Aorta (tissue), 5 donors: Measurements from ENCODE around the gene E2F3. TPM values are rescaled to one million over a fixed set of nuclear protein-coding genes. Genes with fewer than 3 reads are reported as not detected.

Source experiments
- ATAC-seq: fragments of 200-7000 bp; cut with Tn5 transposase; one replicate; pipeline ENCODE4 v1.9.1; 2022; ENCODE audit warnings: moderate library complexity; ENCODE audit not compliant: low FRiP score
- DNase-seq, 2 donors: peaks; one replicate each; pipeline ENCODE4 v3.0.0-alpha.2; 2020
- H3K27ac ChIP-seq, 2 donors: one replicate each; pipeline ENCODE4 v1.5.1; 2013; ENCODE audit warnings: low read length in 2 of 2, mild to moderate bottlenecking in 2 of 2, moderate library complexity in 2 of 2, control low read depth in 1 of 2, inconsistent platforms in 1 of 2, low read depth in 1 of 2
- H3K27me3 ChIP-seq, 2 donors: one replicate each; pipeline ENCODE4 v1.6.1; 2013; ENCODE audit warnings: control low read depth in 1 of 2, low read length in 1 of 2, mild to moderate bottlenecking in 1 of 2, moderate library complexity in 1 of 2; ENCODE audit not compliant: insufficient read depth in 2 of 2, control insufficient read depth in 1 of 2
- H3K36me3 ChIP-seq, 2 donors: one replicate each; pipeline ENCODE4 v1.6.1; 2013; ENCODE audit warnings: control low read depth in 1 of 2, low read length in 1 of 2, mild to moderate bottlenecking in 1 of 2; ENCODE audit not compliant: insufficient read depth in 2 of 2, control insufficient read depth in 1 of 2
- H3K4me1 ChIP-seq, 2 donors: one replicate each; pipeline ENCODE4 v1.6.1; 2013; ENCODE audit warnings: low read length in 2 of 2, control low read depth in 1 of 2, mild to moderate bottlenecking in 1 of 2, moderate library complexity in 1 of 2; ENCODE audit not compliant: insufficient read depth in 2 of 2, control insufficient read depth in 1 of 2
- H3K4me3 ChIP-seq, 2 donors: one replicate each; pipeline ENCODE4 v1.5.1; 2013; ENCODE audit warnings: low read length in 2 of 2, control low read depth in 1 of 2, mild to moderate bottlenecking in 1 of 2
- H3K9me3 ChIP-seq: one replicate; pipeline ENCODE4 v1.6.1; 2013; ENCODE audit warnings: mild to moderate bottlenecking, low read length; ENCODE audit not compliant: control insufficient read depth
- WGBS, 2 donors: extraction: QIAGEN DNeasy Blood & Tissue Kit; methylation state at CpG; one replicate each; pipeline ENCODE4 v1.1.7; 2013; 5-methylcytosine and 5-hydroxymethylcytosine counted together
- intact Hi-C, 2 donors: fragments of 100-400 bp; cut with DNase I; formaldehyde crosslinking; loops; one replicate each; pipeline versions ENCODE4 v1.14.2 to v1.15.0; 2022
- long read RNA-seq, 2 donors: library from polyadenylated mRNA; unstranded; transcript quantifications; one replicate each; pipeline ENCODE4 v2.0.0, GENCODE V29; 2020 to 2021
- polyA plus RNA-seq, 2 donors: library from polyadenylated mRNA; stranded (reverse); fragments of 200-250 nt; gene quantifications; one replicate each; pipeline ENCODE4 v1.2.3, GENCODE V29; 2013
- total RNA-seq, 2 donors: library from RNA; stranded (reverse); fragmentation: NEBNext Ultra II Directional; extraction: Animal tissue kit (Norgen Biotek cat#: 25700); gene quantifications; one replicate each; pipeline ENCODE4 v1.2.1, GENCODE V29; 2021
- donor health status: healthy with polysubstance abuse.
- donor health status: Bipolar disorder and iron deficiency.
- donor health status: DM: no; HTN: no; CAD: no.
- donor health status: DM: no; HTN: no; CAD: no.
- donor health status: DM: yes; HTN: yes; CAD: no.

E2F3 gene
- total RNA-seq = 10 to 100 TPM; 12.7 to 15.5 TPM
- polyA plus RNA-seq = 1 to 10 TPM; 3.3 to 7.6 TPM
- long read RNA-seq, donor 1, full-length matches to known transcripts = 2 of 14 reads
- long read RNA-seq, donor 1, partial matches to known transcripts = 0 of 14 reads
- long read RNA-seq, donor 1, other reads (novel, unspliced or antisense) = 12 of 14 reads
- long read RNA-seq, donor 2, partial matches to known transcripts = 0 of 6 reads
- long read RNA-seq, donor 2, other reads (novel, unspliced or antisense) = 6 of 6 reads

DNA sequence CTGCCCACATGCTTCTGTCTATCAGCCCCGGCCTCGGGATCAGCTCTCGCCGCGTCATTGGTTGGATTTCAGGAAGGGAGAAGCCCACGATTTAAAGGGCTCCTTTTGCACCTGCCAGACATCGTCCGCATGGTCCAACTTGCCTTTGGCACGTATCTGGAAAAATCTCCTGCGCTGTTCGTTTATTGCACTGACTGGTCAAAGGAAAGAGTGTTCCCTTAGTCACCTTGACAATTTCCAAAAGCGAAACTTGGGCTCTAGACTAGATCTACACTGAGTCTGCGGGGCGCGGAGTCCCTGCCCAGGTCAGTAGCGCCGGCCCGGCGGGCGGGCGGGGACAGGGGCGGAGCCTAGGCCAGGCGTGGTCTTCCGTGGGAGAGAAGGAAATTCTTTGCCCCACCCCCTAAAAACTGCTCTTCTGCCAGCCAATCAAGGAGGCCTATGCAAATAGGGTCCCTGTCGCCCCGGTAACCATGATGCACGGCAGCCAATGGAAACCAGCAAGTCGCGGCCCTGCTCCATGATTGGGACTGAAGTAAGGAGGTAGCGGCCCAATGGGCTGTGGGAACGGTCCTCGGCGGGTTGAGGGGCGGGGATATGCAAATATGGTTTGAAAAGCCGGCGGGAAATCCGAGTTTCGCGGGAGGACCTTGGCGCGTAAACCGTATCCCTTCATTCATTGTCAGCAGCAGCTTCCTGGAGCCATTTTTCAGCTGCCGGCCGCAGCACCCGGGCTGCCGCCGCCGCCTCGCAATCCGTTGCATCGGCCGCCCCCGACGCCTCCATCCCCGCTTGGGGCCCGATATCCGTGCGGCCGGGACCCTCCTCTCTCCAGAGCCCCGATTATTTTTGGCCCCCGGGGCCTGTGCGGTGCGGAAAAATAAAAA is at the start of gene E2F3:
E2F3 (plus strand) TSS at position 675 of the 887 bp plus-strand sequence. CDS start 354 bp downstream, outside the sequence.
- H3K27ac ChIP-seq = peak within 1 kb of the TSS; percentile 4 to 47
- peak within 1 kb of the TSS; percentile 92 to 94 for H3K4me3 ChIP-seq
- H3K36me3 ChIP-seq = no peaks in the 10 kb centered on the region
- WGBS, 2 donors = 0% methylated on average over 63 of the region's 63 CpGs
- DNase-seq = peak; percentile 99 to 100
- no peaks in the 10 kb centered on the region for H3K27me3 ChIP-seq
- ATAC-seq = peak; percentile 97
- H3K9me3 ChIP-seq = peaks cover 2% of the 10 kb centered on the region
- no peaks in the 10 kb centered on the region for H3K4me1 ChIP-seq
- intact Hi-C loops = loop anchor here (2.0 to 5.0 kb wide), 6 partner anchors 36 to 127 kb away; no protein-coding TSS in a partner anchor

DNA sequence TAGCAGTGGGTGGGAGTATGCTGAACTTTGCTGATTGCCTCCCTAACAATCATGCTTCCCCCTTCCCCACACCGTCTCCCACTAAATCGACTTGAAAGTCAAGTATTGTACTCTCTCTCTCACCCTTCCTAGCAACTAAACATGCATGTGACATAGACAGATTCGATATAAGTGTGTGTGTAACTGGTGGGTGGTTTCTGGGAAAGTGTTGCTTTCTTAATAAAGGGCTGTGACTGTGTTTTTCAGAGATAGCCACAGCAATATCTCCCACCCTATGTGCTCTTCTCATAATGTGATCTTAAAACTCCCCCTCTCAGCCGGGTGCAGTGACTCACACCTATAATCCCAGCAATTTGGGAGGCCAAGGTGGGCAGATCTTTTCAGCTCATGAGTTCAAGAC is 49.3 kb upstream of the E2F3 start:
- intact Hi-C loops = no loop called here
- Histone ChIP-seq H3K27me3 (no peaks in the 10 kb centered on the region), H3K27ac (no peak overlapping the region), H3K4me1 (no peaks in the 10 kb centered on the region), H3K9me3 (peaks cover 7% of the 10 kb centered on the region), H3K4me3 (no peak overlapping the region), H3K36me3 (no peaks in the 10 kb centered on the region)
- DNase-seq (no peak), ATAC-seq (no peak)
- 70 to 76% methylated on average over 4 of the region's 4 CpGs for WGBS, 2 donors

GRCh38 chr6:20353134-20353533 is 48.5 kb upstream of the E2F3 start:
- H3K27ac ChIP-seq = no peak overlapping the region
- no peak for ATAC-seq
- peaks cover 7% of the 10 kb centered on the region for H3K9me3 ChIP-seq
- no peaks in the 10 kb centered on the region for H3K36me3 ChIP-seq
- 90 to 91% methylated on average over 5 of the region's 5 CpGs for WGBS, 2 donors
- no peak for DNase-seq
- intact Hi-C loops = no loop called here
- H3K4me1 ChIP-seq = no peaks in the 10 kb centered on the region
- no peak overlapping the region for H3K4me3 ChIP-seq
- no peaks in the 10 kb centered on the region for H3K27me3 ChIP-seq

- Histone ChIP-seq H3K27ac (no peak overlapping the region), H3K27me3 (no peaks in the 10 kb centered on the region), H3K4me3 (no peak overlapping the region), H3K4me1 (no peaks in the 10 kb centered on the region), H3K36me3 (no peaks in the 10 kb centered on the region), H3K9me3 (peaks cover 7% of the 10 kb centered on the region)
- intact Hi-C loops = no loop called here
- ATAC-seq (no peak), DNase-seq (no peak)
- 80 to 83% methylated on average over 3 of the region's 3 CpGs for WGBS, 2 donors
Observed at GRCh38 chr6:20354366-20354765, 47.3 kb upstream of the E2F3 start.

DNA sequence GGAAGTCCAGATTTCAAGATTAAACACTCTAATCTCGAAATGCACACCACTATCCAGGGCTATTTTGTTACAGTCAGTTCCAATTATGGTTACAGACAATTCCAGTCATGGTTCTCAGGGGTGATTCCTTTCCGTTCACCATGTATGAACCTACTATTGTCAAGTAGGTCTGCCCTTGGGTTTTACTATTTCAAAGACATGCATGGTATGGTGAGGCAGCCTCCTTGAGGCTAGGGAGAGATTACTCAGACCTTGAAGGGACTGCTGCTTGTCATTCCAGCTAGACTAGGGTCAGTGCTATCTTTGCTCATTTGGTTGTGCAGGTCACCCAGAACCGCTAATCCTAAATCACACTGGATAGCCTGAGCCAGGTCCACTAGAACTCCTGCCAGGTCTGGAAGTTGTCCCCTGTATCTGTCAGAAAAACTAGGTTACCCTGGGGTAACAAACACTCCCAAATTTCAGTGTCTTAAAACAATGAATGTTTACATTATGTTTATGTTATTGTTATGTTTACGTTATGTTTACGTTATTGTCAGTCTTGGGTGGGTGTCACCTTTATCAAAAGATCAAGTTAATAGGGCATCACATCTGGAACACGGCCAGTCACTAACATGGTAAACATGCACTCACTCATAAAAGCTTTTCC is 41.1 kb upstream of the E2F3 start:
- no peak overlapping the region for H3K27ac ChIP-seq
- no peaks in the 10 kb centered on the region for H3K4me1 ChIP-seq
- no peak overlapping the region for H3K4me3 ChIP-seq
- H3K27me3 ChIP-seq = peaks cover 0 to 5% of the 10 kb centered on the region in 2 donors
- H3K9me3 ChIP-seq = peaks cover 7% of the 10 kb centered on the region
- DNase-seq = no peak
- no peaks in the 10 kb centered on the region for H3K36me3 ChIP-seq
- WGBS, 2 donors = 79 to 82% methylated on average over 6 of the region's 6 CpGs
- intact Hi-C loops = no loop called here
- no peak for ATAC-seq

DNA sequence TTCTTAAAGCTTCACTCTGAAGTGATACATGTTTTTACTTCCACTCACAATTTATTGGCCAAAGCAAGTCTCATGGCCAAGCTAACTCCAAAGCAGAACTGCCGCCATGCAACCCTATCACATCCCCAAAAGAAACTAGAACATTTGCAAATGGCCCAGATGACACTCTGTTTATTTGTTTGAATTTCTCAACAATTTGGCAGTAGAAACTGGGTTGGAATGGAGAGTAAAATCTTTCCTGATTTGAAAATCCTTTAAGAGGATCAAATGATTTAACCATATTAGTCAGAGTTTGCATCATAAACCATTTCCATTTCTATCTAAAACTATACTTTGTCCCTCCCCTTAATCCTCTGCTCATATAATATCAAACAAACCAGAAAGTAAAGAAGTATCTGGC is 39.1 kb upstream of the E2F3 start:
- intact Hi-C loops = no loop called here
- ATAC-seq = no peak
- no peak overlapping the region for H3K4me3 ChIP-seq
- peaks cover 0 to 5% of the 10 kb centered on the region in 2 donors for H3K27me3 ChIP-seq
- DNase-seq = no peak
- H3K9me3 ChIP-seq = peaks cover 7% of the 10 kb centered on the region
- no peak overlapping the region for H3K27ac ChIP-seq
- no peaks in the 10 kb centered on the region for H3K36me3 ChIP-seq
- 81 to 91% methylated on average over 1 of the region's 1 CpG for WGBS, 2 donors
- no peaks in the 10 kb centered on the region for H3K4me1 ChIP-seq

DNA sequence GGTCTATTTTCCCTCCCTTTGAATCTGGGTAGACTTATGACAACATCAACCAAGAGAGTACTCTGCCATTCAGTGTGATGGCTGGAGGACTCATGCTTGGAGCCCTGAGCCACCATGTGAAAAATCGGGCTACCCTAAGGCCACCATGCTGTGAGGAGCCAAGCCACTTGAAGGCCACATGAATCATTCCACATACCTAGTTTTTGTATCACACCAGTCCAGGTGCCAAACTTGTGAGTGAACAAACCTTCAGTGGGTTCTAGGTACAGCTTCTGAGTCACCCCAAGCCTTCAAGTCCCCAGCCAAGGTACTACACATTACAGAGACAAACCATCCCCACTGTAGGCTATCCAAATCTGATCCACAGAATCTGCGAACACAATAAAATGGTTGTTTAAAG is 37.4 kb upstream of the E2F3 start:
- Histone ChIP-seq H3K27me3 (peaks cover 0 to 5% of the 10 kb centered on the region in 2 donors), H3K36me3 (no peaks in the 10 kb centered on the region), H3K4me3 (no peak overlapping the region), H3K9me3 (peaks cover 7% of the 10 kb centered on the region), H3K4me1 (no peaks in the 10 kb centered on the region), H3K27ac (no peak overlapping the region)
- intact Hi-C loops = no loop called here
- ATAC-seq (no peak), DNase-seq (no peak)
- 95 to 97% methylated on average over 2 of the region's 2 CpGs for WGBS, 2 donors

DNA sequence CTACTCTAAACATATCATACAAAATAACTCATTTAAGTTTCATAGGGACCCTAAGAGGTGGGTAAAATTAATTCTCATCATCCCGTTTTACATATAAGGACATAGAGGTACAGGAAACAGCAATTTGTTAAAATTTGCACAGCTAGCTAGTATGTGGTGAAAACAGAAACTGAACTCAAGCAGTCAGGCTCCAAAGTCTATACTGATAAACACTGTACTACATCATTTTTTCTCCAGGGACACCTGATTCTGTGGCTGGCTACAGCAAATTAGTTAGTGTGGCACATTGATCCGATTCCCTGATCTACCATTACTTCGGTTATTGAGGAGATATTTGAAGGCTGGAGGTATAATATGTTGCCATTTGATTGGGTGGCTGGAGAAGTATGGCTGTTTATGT is 36.2 kb upstream of the E2F3 start:
- intact Hi-C loops = no loop called here
- Histone ChIP-seq H3K27me3 (peaks cover 0 to 5% of the 10 kb centered on the region in 2 donors), H3K4me1 (no peaks in the 10 kb centered on the region), H3K9me3 (peaks cover 6% of the 10 kb centered on the region), H3K4me3 (no peak overlapping the region), H3K36me3 (no peaks in the 10 kb centered on the region), H3K27ac (no peak overlapping the region)
- ATAC-seq = no peak
- WGBS, 2 donors = 79 to 84% methylated on average over 3 of the region's 3 CpGs
- no peak for DNase-seq
